AG04450 (cell line): ENCODE data around the gene CNOT4. TPM values are rescaled to one million over a fixed set of nuclear protein-coding genes. Genes with fewer than 3 reads are reported as not detected.
A peak's percentile ranks its signal among the peaks of the same experiment; 100 is the strongest.

Source experiments
- CTCF ChIA-PET: fragments of 300-600, 350-600 bp; formaldehyde crosslinking; extraction: SDS; loops from one replicate; lab custom pipeline; 2022; ENCODE audit warnings: antibody characterized with exemption, inconsistent platforms; lab: Charles Lee
- POLR2A ChIA-PET: fragments of 350-600 bp; formaldehyde crosslinking; extraction: SDS; loops from one replicate; lab custom pipeline; 2021; ENCODE audit warnings: antibody characterized with exemption, inconsistent platforms; lab: Yijun Ruan, JAX
- DNase-seq: peaks from one replicate; pipeline ENCODE4 v3.0.0-alpha.2; 2011; ENCODE audit warnings: low read depth, low spot score
- H3K27ac ChIP-seq: one replicate; pipeline ENCODE4 v1.5.1; 2012; ENCODE audit warnings: low read depth, low read length, control low read depth
- H3K27me3 ChIP-seq: one replicate; pipeline ENCODE4 v1.6.0; 2012; ENCODE audit warnings: low read length; ENCODE audit not compliant: control insufficient read depth, insufficient read depth
- H3K4me3 ChIP-seq: 2 replicates; pipeline ENCODE4 v1.5.1; 2011; ENCODE audit warnings: mild to moderate bottlenecking, low read depth, low read length, control low read depth
- H3K9me3 ChIP-seq: 2 replicates; pipeline ENCODE4 v1.5.1; 2012; ENCODE audit warnings: low read length; ENCODE audit not compliant: control insufficient read depth, insufficient read depth
- CTCF ChIP-seq: IDR thresholded peaks from 2 replicates; pipeline ENCODE4 v1.5.1; 2011; ENCODE audit warnings: low read depth, low read length, control low read depth, inconsistent platforms
- polyA plus RNA-seq: library from polyadenylated mRNA; depleted of rRNA; stranded (reverse); fragments of >200 nt; gene quantifications from 2 replicates; pipeline ENCODE4 v1.2.3, GENCODE V29; 2011

Gene CNOT4
- polyA plus RNA-seq, 1 experiment: 17.0 TPM

- CTCF ChIA-PET: no interaction called here
- Histone ChIP-seq H3K4me3 (no peak overlapping the region), H3K27ac (no peak overlapping the region), H3K27me3 (no peaks in the 10 kb centered on the region), H3K9me3 (no peaks in the 10 kb centered on the region)
- POLR2A ChIA-PET: no interaction called here
- no peak for TF ChIP-seq CTCF
- DNase-seq: no peak
Measured at GRCh38 chr7:135425036-135425435, 84.9 kb downstream of the CNOT4 start.

DNA sequence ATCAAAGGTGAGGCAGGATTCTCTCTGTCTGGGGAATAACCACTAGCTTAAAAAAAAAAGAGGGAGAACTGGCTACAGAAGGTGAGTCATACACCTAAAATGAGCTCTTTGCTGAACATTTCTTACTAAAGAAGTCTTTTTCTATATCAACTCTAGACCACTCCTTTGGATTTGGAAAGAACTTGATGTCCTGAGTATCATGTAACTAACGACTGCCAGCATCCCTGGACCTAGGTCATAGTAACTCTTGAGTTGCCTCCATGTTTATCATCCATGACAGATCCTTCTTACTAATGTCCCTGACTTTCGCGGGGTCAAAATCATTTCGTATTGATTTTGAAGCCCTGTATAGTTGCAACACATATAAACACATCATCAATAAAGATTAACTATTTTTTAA is 89.1 kb downstream of the CNOT4 start:
- ChIA-PET POLR2A (no interaction called here), CTCF (no interaction called here)
- no peak overlapping the region for H3K4me3 ChIP-seq
- H3K27me3 ChIP-seq: no peaks in the 10 kb centered on the region
- H3K9me3 ChIP-seq: no peaks in the 10 kb centered on the region
- TF ChIP-seq CTCF: no peak
- no peak for DNase-seq
- H3K27ac ChIP-seq: no peak overlapping the region

DNA sequence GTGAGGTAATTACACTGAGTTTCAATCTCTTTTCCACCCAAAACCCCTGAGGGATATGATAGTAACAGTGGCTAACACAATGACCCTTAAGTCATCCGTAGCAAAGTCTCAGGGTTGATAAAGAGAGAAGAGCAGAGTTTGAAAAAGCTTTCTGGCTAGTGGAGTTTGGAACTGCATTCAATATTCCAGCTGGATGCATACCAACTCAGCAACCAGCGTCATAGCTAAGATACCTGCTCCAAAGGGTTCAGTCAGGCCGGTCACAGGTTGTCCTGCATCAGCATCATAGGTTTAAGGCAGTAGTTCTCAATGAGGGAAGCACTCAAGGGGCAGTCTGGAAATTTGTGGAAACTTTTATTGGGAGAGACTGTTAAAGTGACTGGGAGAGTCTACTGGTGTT is 93.5 kb downstream of the CNOT4 start:
- Histone ChIP-seq H3K27me3 (no peaks in the 10 kb centered on the region), H3K4me3 (no peak overlapping the region), H3K27ac (no peak overlapping the region), H3K9me3 (no peaks in the 10 kb centered on the region)
- ChIA-PET CTCF (interaction anchor here (0.6 kb wide), 1 partner anchor 146 kb away, joined by 9 read pairs; no protein-coding TSS in a partner anchor), POLR2A (no interaction called here)
- no peak for DNase-seq
- TF ChIP-seq CTCF: no peak

DNA sequence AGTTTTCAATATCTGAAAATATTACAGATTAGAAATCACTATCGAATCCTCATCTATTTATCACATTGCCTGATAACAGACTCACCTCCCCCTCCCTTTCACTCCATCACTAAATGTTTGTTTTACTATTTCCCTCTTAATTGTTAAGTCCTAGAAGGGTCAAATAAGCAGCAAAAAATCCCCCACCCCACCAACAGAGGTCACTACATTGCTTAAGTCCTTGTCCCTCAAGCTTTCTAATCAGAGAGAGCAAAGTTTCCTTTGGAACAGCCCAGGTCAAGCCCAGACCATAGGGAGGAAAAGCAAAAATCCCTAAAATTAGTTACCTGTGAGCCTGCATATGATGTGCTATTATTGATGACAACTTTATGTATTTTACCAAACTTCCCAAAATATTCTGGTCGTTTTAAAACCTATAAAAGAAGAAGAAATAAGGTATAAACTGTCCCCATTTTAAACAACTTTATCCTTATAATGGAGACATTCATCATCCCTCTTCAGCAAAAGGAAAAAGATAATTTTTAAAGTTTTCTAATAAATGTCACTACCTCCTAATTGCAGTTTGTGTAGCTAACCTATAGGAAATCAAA is 95.0 kb downstream of the CNOT4 start:
- DNase-seq: peak; percentile 21
- CTCF ChIA-PET: interaction anchor here (0.6 to 1.8 kb wide), 9 partner anchors 10 to 230 kb away, joined by 3 to 10 read pairs (median 4); no protein-coding TSS in a partner anchor
- Histone ChIP-seq H3K27ac (no peak overlapping the region), H3K4me3 (no peak overlapping the region), H3K27me3 (no peaks in the 10 kb centered on the region), H3K9me3 (no peaks in the 10 kb centered on the region)
- peak; percentile 65 for TF ChIP-seq CTCF
- POLR2A ChIA-PET: no interaction called here

GRCh38 chr7:135414208-135414607 is 95.7 kb downstream of the CNOT4 start:
- H3K27me3 ChIP-seq: no peaks in the 10 kb centered on the region
- no peak overlapping the region for H3K4me3 ChIP-seq
- H3K27ac ChIP-seq: no peak overlapping the region
- ChIA-PET CTCF (interaction anchor here (0.6 to 1.8 kb wide), 8 partner anchors 9 to 231 kb away, joined by 3 to 10 read pairs (median 4); no protein-coding TSS in a partner anchor), POLR2A (no interaction called here)
- TF ChIP-seq CTCF: no peak
- no peaks in the 10 kb centered on the region for H3K9me3 ChIP-seq
- no peak for DNase-seq
